ENCODE data around the gene NAA30.

- TF ChIP-seq, protein P1, sequence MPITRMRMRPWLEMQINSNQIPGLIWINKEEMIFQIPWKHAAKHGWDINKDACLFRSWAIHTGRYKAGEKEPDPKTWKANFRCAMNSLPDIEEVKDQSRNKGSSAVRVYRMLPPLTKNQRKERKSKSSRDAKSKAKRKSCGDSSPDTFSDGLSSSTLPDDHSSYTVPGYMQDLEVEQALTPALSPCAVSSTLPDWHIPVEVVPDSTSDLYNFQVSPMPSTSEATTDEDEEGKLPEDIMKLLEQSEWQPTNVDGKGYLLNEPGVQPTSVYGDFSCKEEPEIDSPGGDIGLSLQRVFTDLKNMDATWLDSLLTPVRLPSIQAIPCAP (CRISPR knock-in tag; IDR thresholded peaks at IDR 0.05; ENCODE audit: borderline replicate concordance) = no peak
- TF ChIP-seq ZNF274 (IDR thresholded peaks at IDR 0.05; ENCODE audit: borderline replicate concordance, low read depth, low read length) = no peak
- TF ChIP-seq, protein P2, sequence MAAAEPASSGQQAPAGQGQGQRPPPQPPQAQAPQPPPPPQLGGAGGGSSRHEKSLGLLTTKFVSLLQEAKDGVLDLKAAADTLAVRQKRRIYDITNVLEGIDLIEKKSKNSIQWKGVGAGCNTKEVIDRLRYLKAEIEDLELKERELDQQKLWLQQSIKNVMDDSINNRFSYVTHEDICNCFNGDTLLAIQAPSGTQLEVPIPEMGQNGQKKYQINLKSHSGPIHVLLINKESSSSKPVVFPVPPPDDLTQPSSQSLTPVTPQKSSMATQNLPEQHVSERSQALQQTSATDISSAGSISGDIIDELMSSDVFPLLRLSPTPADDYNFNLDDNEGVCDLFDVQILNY (CRISPR knock-in tag; IDR thresholded peaks at IDR 0.05) = no peak
- TF ChIP-seq ILF3 (IDR thresholded peaks at IDR 0.05; ENCODE audit: borderline replicate concordance) = no peak
- no peak for TF ChIP-seq SMC3 (conservative IDR thresholded peaks at IDR 0.05; ENCODE audit: insufficient read depth, low read depth, low read length)
- no peak for TF ChIP-seq POLR2G (IDR thresholded peaks at IDR 0.05; ENCODE audit: low read depth, low read length)
- no peak for TF ChIP-seq ZNF507 (tag; conservative IDR thresholded peaks at IDR 0.05)
- no peak for TF ChIP-seq REST (IDR thresholded peaks at IDR 0.05; ENCODE audit: borderline replicate concordance)
- no peak for TF ChIP-seq REST (CRISPR knock-in tag; IDR thresholded peaks at IDR 0.05; ENCODE audit: low read depth)
- TF ChIP-seq MAFF (IDR thresholded peaks at IDR 0.05; ENCODE audit: low read length) = no peak
Measured at GRCh38 chr14:57380935-57381334, 9.5 kb upstream of the NAA30 start.
